Common myeloid progenitor, CD34-positive (primary cell): Measurements from ENCODE around the gene STARD13.

Experiments used
- CTCF ChIA-PET: fragments of 350-600 bp; sonication (Branson Sonifier 250); formaldehyde crosslinking; loops from one replicate; lab custom pipeline; 2021; ENCODE audit warnings: antibody characterized with exemption; lab: Charles Lee
- POLR2A ChIA-PET: fragments of 350-600 bp; sonication (Branson Sonifier 250); formaldehyde crosslinking; loops from one replicate; lab custom pipeline; 2021; ENCODE audit warnings: antibody characterized with exemption; lab: Charles Lee
- DNase-seq, 3 donors: peaks; one replicate each; pipeline versions ENCODE4 v3.0.0 to v3.0.0-alpha.2; 2013
- H3K27ac ChIP-seq, 2 experiments: 1 replicate in 1 of 2; 2 replicates in 1 of 2; pipeline ENCODE4 v1.7.0; 2013; ENCODE audit warnings: inconsistent platforms in 2 of 2, low read length in 2 of 2, mild to moderate bottlenecking in 2 of 2, low read depth in 1 of 2, moderate library complexity in 1 of 2; ENCODE audit not compliant: severe bottlenecking in 2 of 2, insufficient read depth in 1 of 2, poor library complexity in 1 of 2
- H3K27me3 ChIP-seq, 5 experiments: replicated peaks in 2 of 5; 1 replicate in 3 of 5; 2 replicates in 2 of 5; pipeline versions ENCODE4 v1.6.1 to v1.7.0; 2013; ENCODE audit warnings: low read length in 4 of 5, mild to moderate bottlenecking in 2 of 5, moderate library complexity in 2 of 5, inconsistent platforms in 1 of 5; ENCODE audit not compliant: insufficient read depth in 5 of 5, control insufficient read depth in 4 of 5
- H3K36me3 ChIP-seq, 4 experiments: 1 replicate in 2 of 4; 2 replicates in 2 of 4; pipeline versions ENCODE4 v1.6.1 to v1.7.0; 2013; ENCODE audit warnings: low read length in 3 of 4, control low read depth in 1 of 4, mild to moderate bottlenecking in 1 of 4; ENCODE audit not compliant: control insufficient read depth in 4 of 4, insufficient read depth in 4 of 4
- H3K4me1 ChIP-seq, 4 experiments: 1 replicate in 3 of 4; 2 replicates in 1 of 4; pipeline versions ENCODE4 v1.6.1 to v1.7.1; 2013; ENCODE audit warnings: low read length in 3 of 4, mild to moderate bottlenecking in 3 of 4, control low read depth in 1 of 4, inconsistent platforms in 1 of 4, moderate library complexity in 1 of 4; ENCODE audit not compliant: control insufficient read depth in 4 of 4, insufficient read depth in 4 of 4; ENCODE audit errors: control extremely low read depth in 1 of 4
- H3K4me3 ChIP-seq, 7 experiments: 1 replicate in 4 of 7; 2 replicates in 3 of 7; pipeline versions ENCODE4 v1.5.1 to v1.7.0; 2013; ENCODE audit warnings: mild to moderate bottlenecking in 7 of 7, low read length in 6 of 7, moderate library complexity in 6 of 7, inconsistent platforms in 2 of 7, low read depth in 2 of 7, control low read depth in 1 of 7; ENCODE audit not compliant: insufficient read depth in 4 of 7, control insufficient read depth in 1 of 7; ENCODE audit errors: extremely low read depth in 1 of 7
- H3K9me3 ChIP-seq, 5 experiments: 1 replicate in 4 of 5; 2 replicates in 1 of 5; pipeline versions ENCODE4 v1.6.1 to v1.7.1; 2013; ENCODE audit warnings: low read length in 4 of 5, mild to moderate bottlenecking in 2 of 5, inconsistent platforms in 1 of 5, low read depth in 1 of 5, moderate library complexity in 1 of 5; ENCODE audit not compliant: control insufficient read depth in 4 of 5, insufficient read depth in 2 of 5; ENCODE audit errors: control extremely low read depth in 1 of 5
- WGBS: methylation state at CpG from one replicate; pipeline ENCODE4 v1.1.5; 2013; ENCODE audit not compliant: insufficient coverage; 5-methylcytosine and 5-hydroxymethylcytosine counted together

STARD13 gene

DNA sequence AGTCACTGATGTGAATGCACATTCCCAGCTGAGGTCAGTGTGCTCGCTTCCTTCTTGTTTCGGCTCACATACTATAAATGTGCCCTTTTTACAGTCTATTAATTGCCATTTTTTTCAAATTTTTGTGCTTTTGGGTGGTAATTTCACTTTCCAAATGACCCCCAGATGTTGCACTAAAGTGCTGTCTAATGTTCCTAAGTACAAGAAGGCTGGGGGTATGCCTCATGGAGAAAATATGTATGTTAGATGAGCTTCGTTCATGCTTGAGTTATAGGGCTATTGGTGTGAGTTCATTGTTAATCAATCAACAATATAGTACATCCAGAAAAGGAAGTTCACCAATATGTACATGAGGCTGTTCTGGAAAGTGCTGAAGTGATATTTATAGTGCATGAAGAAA is 184.7 kb downstream of the STARD13 start:
- ChIA-PET POLR2A (no interaction called here), CTCF (interaction anchor here (1.9 kb wide), 1 partner anchor 13 kb away, joined by 4 read pairs; no protein-coding TSS in a partner anchor)
- no peaks in the 10 kb centered on the region for H3K27me3 ChIP-seq

DNA sequence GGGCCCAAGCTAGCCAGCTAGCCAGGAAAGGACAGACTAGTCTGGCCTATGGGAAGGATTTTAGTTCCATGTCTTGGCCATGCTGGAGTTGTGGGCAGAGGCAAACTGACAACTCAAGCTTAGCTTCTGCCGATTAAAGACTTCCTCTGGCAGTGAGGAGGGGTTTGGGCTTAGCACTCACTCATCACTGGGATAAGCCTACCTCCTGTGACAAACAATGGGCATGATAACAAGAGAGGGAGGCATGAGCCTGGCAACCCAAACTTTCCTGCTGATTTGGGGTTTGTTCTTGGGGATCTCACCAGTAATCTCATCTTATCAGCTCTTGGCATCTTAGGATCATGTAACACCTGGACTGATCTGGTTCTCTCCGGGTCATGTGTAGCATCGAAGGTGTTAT is 185.7 kb downstream of the STARD13 start:
- POLR2A ChIA-PET, result no interaction called here
- peaks cover 1 to 16% (median 3%) of the 10 kb centered on the region in 5 experiments for H3K9me3 ChIP-seq
- no peaks in the 10 kb centered on the region for H3K4me1 ChIP-seq
- no peaks in the 10 kb centered on the region for H3K27me3 ChIP-seq
- WGBS, result 92% methylated on average over 1 of the region's 3 CpGs
- no peak overlapping the region for H3K4me3 ChIP-seq
- no peak for DNase-seq
- no peaks in the 10 kb centered on the region for H3K36me3 ChIP-seq
- H3K27ac ChIP-seq, result no peak overlapping the region
- CTCF ChIA-PET, result interaction anchor here (1.9 kb wide), 1 partner anchor 14 kb away, joined by 4 read pairs; no protein-coding TSS in a partner anchor

More for the DNA sequence above, 184.7 kb downstream of the STARD13 start:
- Histone ChIP-seq H3K36me3 (no peaks in the 10 kb centered on the region), H3K9me3 (peaks cover 1 to 16% (median 3%) of the 10 kb centered on the region in 5 experiments), H3K4me1 (peaks cover 0 to 6% (median 2%) of the 10 kb centered on the region in 4 experiments), H3K4me3 (no peak overlapping the region), H3K27ac (no peak overlapping the region)
- no peak for DNase-seq
- no CpG with 5 or more reads among the region's 3 CpGs for WGBS

DNA sequence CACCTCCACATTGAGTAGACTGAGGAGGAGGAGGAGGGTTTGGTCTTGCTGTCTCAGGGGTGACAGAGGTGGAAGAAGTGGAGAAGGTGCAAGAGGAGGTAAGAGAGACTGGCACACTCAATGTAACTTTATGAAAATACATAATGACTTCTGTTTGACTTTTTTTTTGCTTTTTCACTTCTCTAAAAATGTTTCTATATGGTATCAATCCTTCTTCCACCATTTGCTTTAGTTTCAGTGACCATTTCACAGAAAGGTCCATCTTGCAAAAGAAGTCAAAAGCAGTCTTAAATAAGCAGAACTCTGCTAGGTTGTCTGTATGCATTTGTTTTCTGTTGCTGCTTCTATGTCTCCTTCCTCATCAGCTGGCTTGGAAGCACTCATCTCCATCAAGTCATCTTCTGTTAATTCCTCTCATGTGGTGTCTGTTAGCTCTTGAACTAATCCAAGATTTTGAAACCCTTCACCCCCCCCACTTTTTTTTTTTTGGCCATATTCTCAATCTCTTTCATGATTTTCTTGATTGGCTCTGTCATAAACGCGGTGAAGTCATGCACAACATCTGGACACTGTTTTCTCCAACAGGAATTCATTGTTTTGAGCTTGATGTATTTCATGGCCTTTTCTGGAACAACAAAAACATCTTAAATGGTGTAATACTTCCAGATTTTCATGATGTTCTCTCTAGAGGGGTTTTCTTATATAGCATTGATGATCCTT is 188.5 kb downstream of the STARD13 start:
- Histone ChIP-seq H3K9me3 (peaks cover 1 to 16% (median 4%) of the 10 kb centered on the region in 5 experiments), H3K4me1 (no peaks in the 10 kb centered on the region), H3K4me3 (no peak overlapping the region), H3K27me3 (no peaks in the 10 kb centered on the region), H3K27ac (no peak overlapping the region), H3K36me3 (no peaks in the 10 kb centered on the region)
- WGBS, result no CpG with 5 or more reads among the region's 2 CpGs
- no peak for DNase-seq
- POLR2A ChIA-PET, result no interaction called here
- CTCF ChIA-PET, result no interaction called here

DNA sequence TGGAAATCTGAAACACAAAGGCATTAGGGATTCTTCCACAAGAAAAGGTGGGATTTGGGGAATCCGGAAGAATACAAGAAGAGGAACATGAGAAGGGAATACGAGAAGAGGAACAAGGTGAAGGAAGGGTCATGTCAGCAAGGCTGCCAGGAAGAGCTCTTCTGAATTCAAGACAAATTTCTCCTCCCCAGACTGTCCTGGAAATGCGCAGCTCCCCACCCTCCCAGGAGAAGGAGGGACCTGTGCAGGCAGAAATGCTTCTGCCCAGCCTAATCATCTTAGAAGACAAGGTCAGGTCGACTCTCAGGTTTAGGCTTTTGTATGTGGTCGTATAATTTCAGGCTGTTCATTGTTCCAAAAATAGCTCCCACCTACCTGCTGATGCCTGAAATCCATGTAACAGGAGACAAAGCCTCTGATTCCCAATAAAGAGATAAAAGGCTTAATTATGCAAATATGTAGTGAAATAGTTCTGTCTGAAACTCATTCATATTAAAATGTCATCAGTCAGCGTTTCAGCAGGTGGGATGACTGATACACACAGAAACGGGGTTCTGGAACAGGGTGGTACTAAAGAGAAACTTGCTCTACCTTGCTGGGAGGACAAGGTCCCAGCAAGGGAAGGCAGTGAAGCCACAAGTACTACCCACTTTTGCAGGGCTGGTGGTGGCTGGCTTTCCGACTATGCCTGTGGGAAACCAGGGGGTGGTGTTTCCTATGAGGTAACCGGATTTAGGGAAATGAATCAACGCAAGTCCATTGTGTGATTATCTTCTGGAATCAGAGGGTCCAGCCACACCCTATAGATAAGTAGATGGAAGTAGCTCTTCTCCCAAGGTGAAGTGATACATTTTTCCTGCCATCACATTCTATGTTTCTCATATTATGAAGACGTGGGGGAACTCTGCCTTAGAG is 193.2 kb downstream of the STARD13 start:
- no peak overlapping the region for H3K4me3 ChIP-seq
- WGBS, result 93% methylated on average over 7 of the region's 11 CpGs
- DNase-seq, result no peak
- CTCF ChIA-PET, result no interaction called here
- H3K36me3 ChIP-seq, result no peaks in the 10 kb centered on the region
- peaks cover 0 to 4% (median 0%) of the 10 kb centered on the region in 5 experiments for H3K9me3 ChIP-seq
- no peaks in the 10 kb centered on the region for H3K4me1 ChIP-seq
- POLR2A ChIA-PET, result no interaction called here
- H3K27ac ChIP-seq, result no peak overlapping the region
- peaks cover 0 to 2% (median 0%) of the 10 kb centered on the region in 5 experiments for H3K27me3 ChIP-seq

DNA sequence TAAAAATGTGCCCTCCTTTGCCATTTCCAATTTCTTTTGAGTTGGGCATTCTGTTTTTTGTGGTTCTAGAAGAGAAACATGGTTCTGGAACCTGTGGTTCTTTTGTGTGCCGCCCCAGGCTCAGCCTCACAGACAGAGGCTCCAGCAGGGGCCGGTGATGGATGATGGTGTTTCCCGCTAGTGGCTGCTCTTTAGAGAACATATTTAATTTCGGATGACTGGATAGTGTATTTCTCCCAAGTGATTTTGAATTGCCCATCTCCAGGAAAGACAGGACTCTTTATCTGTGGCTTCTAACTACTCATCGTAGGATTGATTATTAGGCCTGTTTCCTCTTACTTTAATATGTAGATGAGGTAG is 194.2 kb downstream of the STARD13 start:
- H3K27ac ChIP-seq, result no peak overlapping the region
- H3K36me3 ChIP-seq, result no peaks in the 10 kb centered on the region
- peaks cover 0 to 2% (median 0%) of the 10 kb centered on the region in 5 experiments for H3K27me3 ChIP-seq
- H3K4me3 ChIP-seq, result no peak overlapping the region
- WGBS, result 100% methylated on average over 3 of the region's 5 CpGs
- ChIA-PET CTCF (no interaction called here), POLR2A (no interaction called here)
- no peaks in the 10 kb centered on the region for H3K4me1 ChIP-seq
- H3K9me3 ChIP-seq, result peaks cover 0 to 2% (median 0%) of the 10 kb centered on the region in 5 experiments
- DNase-seq, result no peak

DNA sequence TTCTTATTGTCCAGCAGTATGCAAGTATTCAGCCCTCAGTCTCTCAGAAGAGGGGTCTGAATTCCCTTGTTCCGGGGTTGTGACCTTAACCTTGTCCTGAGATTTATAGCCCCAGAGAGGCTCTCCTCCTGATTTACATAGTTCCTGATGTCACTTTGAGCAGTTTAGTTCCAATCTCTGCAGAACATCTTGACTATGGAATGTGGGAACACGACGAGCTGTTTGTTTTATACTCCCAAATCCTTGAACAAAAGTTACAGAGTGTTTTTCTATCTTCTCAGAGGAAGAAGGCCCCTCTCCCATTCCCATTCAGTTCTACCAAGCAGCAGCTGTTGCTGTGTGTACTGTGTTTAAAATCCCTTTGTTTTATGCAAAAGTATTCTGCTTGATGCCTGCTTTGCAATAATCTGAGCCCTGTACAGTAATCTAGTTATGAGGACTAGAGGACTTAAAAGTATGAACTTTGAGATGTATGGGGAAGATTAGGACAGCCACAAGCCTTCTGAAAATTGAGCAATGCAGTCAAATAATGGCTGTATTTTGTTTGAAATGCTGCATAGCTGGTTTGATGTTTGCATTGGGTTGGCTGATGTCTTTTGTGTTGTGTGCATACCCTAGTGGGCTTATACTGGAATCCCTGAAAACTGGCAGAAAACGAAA is 194.7 kb downstream of the STARD13 start:
- ChIA-PET CTCF (no interaction called here), POLR2A (no interaction called here)
- H3K27ac ChIP-seq, result no peak overlapping the region
- H3K4me3 ChIP-seq, result no peak overlapping the region
- peaks cover 0 to 2% (median 0%) of the 10 kb centered on the region in 5 experiments for H3K9me3 ChIP-seq
- H3K36me3 ChIP-seq, result no peaks in the 10 kb centered on the region
- H3K27me3 ChIP-seq, result peaks cover 0 to 2% (median 0%) of the 10 kb centered on the region in 5 experiments
- no peak for DNase-seq
- no peaks in the 10 kb centered on the region for H3K4me1 ChIP-seq
- WGBS, result 100% methylated on average over 1 of the region's 4 CpGs
